K562 (cell line): Measurements from ENCODE around the gene HINT3. TPM values are rescaled to one million over a fixed set of nuclear protein-coding genes. Genes with fewer than 3 reads are reported as not detected.

Source experiments
- ATAC-seq: fragments of 200-7000 bp; cut with Tn5 transposase; 3 replicates; pipeline ENCODE4 v1.9.1; 2020; ENCODE audit warnings: moderate library complexity
- BruUV-seq: library from RNA; stranded (reverse); fragments of 400-500 nt; replicated peaks from 2 replicates; lab custom pipeline; 2021; lab: Mats Ljungman, UMichigan
- CTCF ChIA-PET: fragments of 300-600 bp; formaldehyde crosslinking; extraction: SDS; loops from one replicate; lab custom pipeline; 2021; ENCODE audit warnings: low intra/inter-chr PET ratio; lab: Yijun Ruan, JAX
- POLR2A ChIA-PET: fragments of 300-600, 350-650 bp; sonication (Branson Sonifier 250); formaldehyde crosslinking; extraction: SDS; loops from one replicate; lab custom pipeline; 2021; ENCODE audit warnings: antibody characterized with exemption, inconsistent platforms; lab: Yijun Ruan, JAX
- DNase-seq, 4 experiments: peaks; one replicate each; pipeline versions ENCODE4 v3.0.0 to v3.0.0-alpha.2; 2011 to 2018; ENCODE audit warnings: low spot score in 3 of 4, mixed read lengths in 3 of 4; ENCODE audit errors: extremely low read depth in 1 of 4
- FAIRE-seq: peaks from 2 replicates; lab custom pipeline; 2011; peaks lifted over from hg19 to GRCh38; lab: Jason Lieb, UNC
- H2AFZ ChIP-seq: 2 replicates; pipeline ENCODE4 v1.6.0; 2011; ENCODE audit warnings: low read depth, low read length, control low read depth, inconsistent platforms
- H3K27ac ChIP-seq: fragments of 200-600 bp; 3 replicates; pipeline ENCODE4 v1.8.0; 2011; ENCODE audit warnings: low read depth, mild to moderate bottlenecking, control low read depth, inconsistent platforms, low read length, moderate library complexity, mixed read lengths; ENCODE audit errors: extremely low read depth
- H3K27me3 ChIP-seq, 2 experiments: fragments of 300-600 bp in 1 of 2; 2 replicates in 1 of 2; 3 replicates in 1 of 2; pipeline versions ENCODE4 v1.6.0 to v1.8.0; 2011; ENCODE audit warnings: inconsistent platforms in 2 of 2, low read length in 2 of 2, mild to moderate bottlenecking in 1 of 2, mixed read lengths in 1 of 2, moderate library complexity in 1 of 2; ENCODE audit not compliant: control insufficient read depth in 2 of 2, insufficient read depth in 2 of 2
- H3K36me3 ChIP-seq: fragments of 300-600 bp; 3 replicates; pipeline ENCODE4 v1.8.0; 2011; ENCODE audit warnings: mild to moderate bottlenecking, low read length, inconsistent platforms; ENCODE audit not compliant: control insufficient read depth, insufficient read depth
- H3K4me1 ChIP-seq, 2 experiments: fragments of 200-600 bp in 1 of 2; replicated peaks in 1 of 2; 2 replicates in 1 of 2; 3 replicates in 1 of 2; pipeline versions ENCODE4 v1.5.1 to v1.8.0; 2011; ENCODE audit warnings: inconsistent platforms in 2 of 2, low read length in 2 of 2, mild to moderate bottlenecking in 1 of 2, mixed read lengths in 1 of 2, moderate library complexity in 1 of 2; ENCODE audit not compliant: control insufficient read depth in 2 of 2, insufficient read depth in 2 of 2
- H3K4me2 ChIP-seq: 2 replicates; pipeline ENCODE4 v1.6.1; 2011; ENCODE audit warnings: low read length, control low read depth, inconsistent platforms, mixed read lengths; ENCODE audit not compliant: insufficient read depth
- H3K4me3 ChIP-seq: fragments of 200-600 bp; sonication (generic), shearing (Covaris generic); 2 replicates; pipeline ENCODE4 v1.5.1; 2016; ENCODE audit warnings: control low read depth, inconsistent platforms
- H3K79me2 ChIP-seq: fragments of 200-600 bp; 3 replicates; pipeline ENCODE4 v1.8.0; 2011; ENCODE audit warnings: low read length, inconsistent platforms; ENCODE audit not compliant: control insufficient read depth, insufficient read depth
- H3K9ac ChIP-seq, 2 experiments: 2 replicates each; pipeline versions ENCODE4 v1.6.0 to v1.6.1; 2011; ENCODE audit warnings: low read depth in 2 of 2, low read length in 2 of 2, control low read depth in 1 of 2, inconsistent platforms in 1 of 2, mild to moderate bottlenecking in 1 of 2, mixed read lengths in 1 of 2; ENCODE audit not compliant: insufficient read depth in 1 of 2
- H3K9me1 ChIP-seq: one replicate; pipeline ENCODE4 v1.6.0; 2011; ENCODE audit warnings: inconsistent platforms, mild to moderate bottlenecking, low read length, moderate library complexity; ENCODE audit not compliant: control insufficient read depth, insufficient read depth
- H3K9me3 ChIP-seq: replicated peaks from 2 replicates; pipeline ENCODE4 v1.5.1; 2011; ENCODE audit warnings: low read depth, low read length, inconsistent platforms; ENCODE audit not compliant: control insufficient read depth, insufficient read depth
- H4K20me1 ChIP-seq: replicated peaks from 2 replicates; pipeline ENCODE4 v1.6.1; 2011; ENCODE audit warnings: low read length, inconsistent platforms, mixed read lengths; ENCODE audit not compliant: control insufficient read depth, insufficient read depth
- WGBS: fragments of 100-300 bp; shearing (Covaris generic); methylation state at CpG from one replicate; pipeline ENCODE4 v1.1.6; 2016; ENCODE audit warnings: low coverage, mixed read lengths; ENCODE audit not compliant: insufficient coverage; ENCODE audit errors: missing lambda C conversion rate; 5-methylcytosine and 5-hydroxymethylcytosine counted together
- in situ Hi-C: fragments of 300-500 bp; cut with MboI; formaldehyde crosslinking; loops from 4 replicates; pipeline ENCODE4 v1.15.0; 2018; ENCODE audit warnings: inconsistent platforms, mixed read lengths
- intact Hi-C: fragments of 100-400 bp; cut with micrococcal nuclease; formaldehyde crosslinking; loops from 2 replicates; pipeline ENCODE4 v1.14.2; 2022
- polyA plus RNA-seq, 8 experiments: library from polyadenylated mRNA; depleted of rRNA in 4 of 8; stranded (reverse) in 5 of 8; unstranded in 3 of 8; fragments of >200 nt; fragmentation: Nextera tagmentation in 2 of 8; fragmentation: Illumina TruSeq in 1 of 8; extraction: Ambion mirVana in 2 of 8; extraction: Trizol in 1 of 8; gene quantifications; 2 replicates each; pipeline versions ENCODE4 v1.2.1 to v1.2.3, GENCODE V29; 2011 to 2014; ENCODE audit warnings: inconsistent platforms in 1 of 8, missing spikeins in 1 of 8
- total RNA-seq, 7 experiments: library from RNA; depleted of rRNA in 6 of 7; stranded (reverse); fragments of >200 nt in 6 of 7; fragmentation: Illumina TruSeq in 2 of 7; extraction: Trizol in 2 of 7; gene quantifications; 2 replicates each; pipeline versions ENCODE4 v1.2.1 to v1.2.3, GENCODE V29; 2011 to 2021; ENCODE audit warnings: low replicate concordance in 1 of 7
- TF ChIP-seq, protein P1 (sequence below): fragments of 250-450 bp; sonication (Bioruptor Pico); IDR thresholded peaks from 2 replicates; pipeline ENCODE4 v1.5.0; 2020; ENCODE audit warnings: mild to moderate bottlenecking

The HINT3 gene
- total and polyA plus RNA-seq, 9 of the 15 experiments (the other 6 are each of a cell fraction or from before 2014, with no cell fraction given): 1.4 to 16.6 (median 10.8) TPM

DNA sequence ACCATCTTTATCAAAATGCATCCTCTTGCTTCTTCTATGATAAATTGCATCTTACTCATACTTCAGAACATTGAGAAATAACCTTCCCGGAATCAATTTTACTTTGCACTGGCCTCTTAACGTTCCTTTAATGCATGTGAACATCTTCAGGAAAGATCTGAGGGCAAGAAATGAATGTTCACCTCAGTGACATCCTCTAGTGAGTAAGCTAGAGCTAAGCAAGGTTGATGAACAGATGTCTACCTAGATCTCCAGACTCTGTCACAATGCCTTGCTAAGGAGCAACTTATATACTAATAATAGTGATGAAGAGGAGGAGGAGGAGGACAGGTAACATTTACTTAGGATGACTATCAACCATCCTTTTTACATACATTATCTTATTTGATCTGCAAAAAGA, 16.8 kb upstream of the HINT3 start:
- no peak overlapping the region for H3K4me2 ChIP-seq
- no peaks in the 10 kb centered on the region for H3K79me2 ChIP-seq
- 21% methylated on average over 2 of the region's 2 CpGs for WGBS

More for the DNA sequence above, 16.8 kb upstream of the HINT3 start:
- CTCF ChIA-PET: no interaction called here
- POLR2A ChIA-PET: interaction anchor here (0.8 to 4.0 kb wide), 2 partner anchors 16 to 33 kb away, joined by 3 to 18 read pairs; partner anchors contain the start of gene HINT3
- no peak for FAIRE-seq
- intact Hi-C loops (no loop called here), in situ Hi-C loops (no loop called here)
- Histone ChIP-seq H3K4me1 (peaks cover 10 to 39% of the 10 kb centered on the region in 2 experiments), H2AFZ (no peak overlapping the region), H3K27me3 (no peaks in the 10 kb centered on the region), H3K4me3 (no peak overlapping the region), H3K9me3 (no peaks in the 10 kb centered on the region), H3K9ac (no peak overlapping the region), H3K9me1 (no peaks in the 10 kb centered on the region), H4K20me1 (no peaks in the 10 kb centered on the region), H3K27ac (no peak overlapping the region), H3K36me3 (no peaks in the 10 kb centered on the region)
- ATAC-seq: no peak
- DNase-seq: no peak
- BruUV-seq: no TSS peak
- TF ChIP-seq, protein P1, sequence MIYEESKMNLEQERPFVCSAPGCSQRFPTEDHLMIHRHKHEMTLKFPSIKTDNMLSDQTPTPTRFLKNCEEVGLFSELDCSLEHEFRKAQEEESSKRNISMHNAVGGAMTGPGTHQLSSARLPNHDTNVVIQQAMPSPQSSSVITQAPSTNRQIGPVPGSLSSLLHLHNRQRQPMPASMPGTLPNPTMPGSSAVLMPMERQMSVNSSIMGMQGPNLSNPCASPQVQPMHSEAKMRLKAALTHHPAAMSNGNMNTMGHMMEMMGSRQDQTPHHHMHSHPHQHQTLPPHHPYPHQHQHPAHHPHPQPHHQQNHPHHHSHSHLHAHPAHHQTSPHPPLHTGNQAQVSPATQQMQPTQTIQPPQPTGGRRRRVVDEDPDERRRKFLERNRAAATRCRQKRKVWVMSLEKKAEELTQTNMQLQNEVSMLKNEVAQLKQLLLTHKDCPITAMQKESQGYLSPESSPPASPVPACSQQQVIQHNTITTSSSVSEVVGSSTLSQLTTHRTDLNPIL: no peak
